HG03103 (cell line): ENCODE measurements around the gene ABCC4.

Experiments
- ATAC-seq: cut with Tn5 transposase; IDR thresholded peaks from one replicate; pipeline ENCODE4 v1.9.1; 2021; ENCODE audit warnings: low read depth; ENCODE audit not compliant: unreplicated experiment

Gene ABCC4

GRCh38 chr13:95301183-95301967 lies at the start of gene ABCC4:
Gene ABCC4, minus strand, starts transcription at chr13:95301451. Its CDS starts 137 bp downstream, at chr13:95301314.
- ATAC-seq: peak; percentile 66

- no peak for ATAC-seq
Observed at GRCh38 chr13:95349267-95349666, 48.0 kb upstream of the ABCC4 start.

- no peak for ATAC-seq
Observed at GRCh38 chr13:95343944-95344343, 42.7 kb upstream of the ABCC4 start.

- no peak for ATAC-seq
Observed at GRCh38 chr13:95341441-95341840, 40.2 kb upstream of the ABCC4 start.

- no peak for ATAC-seq
Observed at GRCh38 chr13:95338905-95339304, 37.7 kb upstream of the ABCC4 start.

GRCh38 chr13:95337597-95337996 lies 36.3 kb upstream of the ABCC4 start:
- no peak for ATAC-seq

GRCh38 chr13:95335667-95336066 lies 34.4 kb upstream of the ABCC4 start:
- ATAC-seq: no peak

DNA sequence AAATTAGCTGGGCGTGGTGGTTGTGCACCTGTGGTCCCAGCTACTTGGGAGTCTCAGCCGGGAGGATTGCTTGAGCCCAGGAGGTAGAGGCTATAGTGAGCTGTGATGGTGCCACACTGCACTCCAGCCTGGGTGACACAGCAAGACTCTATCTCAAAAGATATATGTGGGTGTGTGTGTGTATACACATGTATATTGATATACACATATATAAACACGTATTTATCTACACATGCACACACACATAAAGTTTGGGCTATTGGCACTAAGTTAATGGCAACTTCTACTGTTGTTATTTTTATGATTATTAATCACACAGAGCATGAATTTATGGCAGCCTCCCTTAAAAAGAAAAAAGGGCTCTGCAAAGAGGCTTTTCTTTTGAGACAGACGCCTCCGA lies 27.1 kb upstream of the ABCC4 start:
- no peak for ATAC-seq

GRCh38 chr13:95327190-95327589 lies 25.9 kb upstream of the ABCC4 start:
- ATAC-seq: no peak

DNA sequence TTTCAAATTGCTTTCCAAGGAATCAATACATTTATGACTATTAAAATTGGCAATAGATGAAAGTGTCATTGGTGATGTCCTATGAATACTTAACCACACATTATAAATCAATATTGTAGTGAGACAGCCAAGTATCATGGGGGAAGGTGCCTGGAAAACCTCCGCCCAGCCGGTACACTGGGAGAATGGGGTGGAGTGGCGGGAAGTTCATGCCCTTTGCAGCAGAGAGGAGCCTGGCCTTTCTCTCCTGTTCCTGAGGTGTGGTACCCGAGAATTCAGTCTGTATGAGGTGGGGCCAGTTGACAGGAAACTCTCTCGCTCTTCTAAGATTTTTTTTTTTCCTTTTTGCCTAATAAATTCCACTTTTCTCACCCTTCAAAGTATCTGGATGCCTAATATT lies 25.4 kb upstream of the ABCC4 start:
- no peak for ATAC-seq

- no peak for ATAC-seq
Observed at GRCh38 chr13:95325485-95325884, 24.2 kb upstream of the ABCC4 start.

DNA sequence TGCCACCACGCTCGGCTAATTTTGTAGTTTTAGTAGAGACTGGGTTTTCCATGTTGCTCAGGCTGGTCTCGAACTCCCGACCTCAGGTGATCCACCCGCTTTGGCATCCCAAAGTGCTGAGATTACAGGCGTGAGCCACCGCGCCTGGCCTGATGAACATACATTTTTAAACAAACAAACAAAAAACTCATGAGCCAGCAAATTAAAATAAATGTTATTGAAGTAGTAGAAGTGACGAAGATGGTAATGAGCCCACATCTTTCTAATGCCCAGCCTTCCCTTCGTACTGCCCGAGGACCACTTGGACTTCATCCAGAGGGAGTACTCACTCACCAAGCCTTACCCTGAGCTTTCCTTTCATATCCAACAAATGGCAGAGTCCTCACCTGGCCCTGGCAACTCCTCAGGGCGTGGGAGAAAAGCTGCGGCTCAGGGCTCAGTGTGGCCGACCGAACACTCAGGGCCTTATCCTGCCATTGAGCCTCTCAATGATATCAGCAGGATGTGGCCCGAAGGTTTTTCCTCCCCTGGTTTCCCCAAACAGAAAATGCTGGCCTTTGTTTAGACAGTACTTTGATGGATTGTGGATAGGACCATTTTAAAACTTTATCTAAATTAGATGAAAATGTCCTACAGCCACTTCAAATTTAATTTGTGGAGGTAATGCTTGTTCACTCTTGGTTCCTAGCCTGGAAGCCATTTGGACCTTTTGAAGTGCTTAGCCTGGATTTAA lies 22.8 kb upstream of the ABCC4 start:
- no peak for ATAC-seq

GRCh38 chr13:95319551-95320274 lies 18.5 kb upstream of the ABCC4 start:
- ATAC-seq: no peak

DNA sequence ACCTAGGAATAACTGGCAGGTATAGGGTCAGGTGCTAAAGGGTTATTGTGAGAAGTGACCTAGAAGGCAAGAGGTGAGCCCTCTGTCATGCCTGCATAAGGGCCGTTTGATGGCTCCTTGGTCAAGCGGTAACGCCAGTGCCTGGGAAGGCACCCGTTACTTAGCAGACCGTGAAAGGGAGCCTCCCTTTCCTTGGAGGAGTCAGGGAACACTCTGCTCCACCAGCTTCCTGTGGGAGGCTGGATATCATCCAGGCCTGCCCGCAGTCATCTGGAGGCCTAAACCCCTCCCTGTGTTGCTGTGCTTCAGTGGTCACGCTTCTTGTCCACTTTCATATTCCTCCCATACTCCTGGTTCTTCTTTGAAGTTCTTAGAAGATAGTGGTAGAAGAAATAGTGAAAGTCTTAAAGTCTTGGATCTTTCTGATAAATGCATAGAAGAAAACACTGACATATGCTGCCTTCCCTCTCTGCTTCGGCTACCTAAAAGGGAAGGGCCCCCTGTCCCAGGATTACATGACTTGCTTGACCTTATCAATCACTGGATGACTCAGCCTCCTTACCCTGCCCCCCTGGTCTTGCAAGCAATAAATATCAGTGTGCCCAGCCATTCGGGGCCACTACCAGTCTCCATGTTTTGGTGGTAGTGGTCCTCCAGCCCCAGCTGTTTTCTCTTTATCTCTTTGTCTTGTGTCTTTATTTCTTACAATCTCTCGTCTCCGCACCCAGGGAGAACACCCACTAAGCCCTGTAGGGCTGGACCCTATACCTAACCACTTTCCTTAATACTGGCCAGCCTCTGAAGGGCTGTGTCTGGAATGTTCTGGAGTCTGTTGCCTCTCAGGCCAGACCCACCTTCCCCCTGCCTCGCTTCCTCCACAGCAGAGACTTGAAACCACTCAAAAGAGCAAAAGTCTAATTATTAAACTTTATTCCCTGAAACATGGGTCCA lies 16.1 kb upstream of the ABCC4 start:
- ATAC-seq: no peak

GRCh38 chr13:95315752-95316151 lies 14.5 kb upstream of the ABCC4 start:
- no peak for ATAC-seq

DNA sequence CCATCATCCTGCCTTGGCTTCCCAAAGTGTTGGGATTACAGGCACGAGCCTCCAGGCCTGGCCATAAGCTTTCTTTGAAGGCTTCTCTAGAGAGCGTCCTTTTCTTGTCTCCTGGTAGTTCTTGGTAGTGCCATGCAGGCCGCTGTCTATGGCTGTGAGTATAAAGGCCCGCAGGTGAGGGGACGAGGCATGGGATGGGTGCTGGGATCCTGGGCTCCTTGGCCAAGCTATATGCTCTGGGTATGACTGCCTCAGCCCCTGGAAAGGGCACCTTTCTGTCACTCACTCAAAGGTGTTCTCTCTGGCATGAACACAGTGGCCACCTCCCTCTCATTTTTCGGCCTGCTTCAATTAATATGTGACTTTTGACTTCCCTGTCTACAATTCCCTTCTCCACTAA lies 6.3 kb upstream of the ABCC4 start:
- no peak for ATAC-seq

- no peak for ATAC-seq
Observed at GRCh38 chr13:95304453-95304852, 3.2 kb upstream of the ABCC4 start.

- no peak for ATAC-seq
Observed at GRCh38 chr13:95301968-95302393, 730 bp upstream of the ABCC4 start.

GRCh38 chr13:95300625-95301182 lies 547 bp downstream of the ABCC4 start:
- ATAC-seq: peak; percentile 41
